GM18868 (cell line): Measurements from ENCODE around the gene RPL18A.

Experiments used
- ATAC-seq: cut with Tn5 transposase; IDR thresholded peaks from one replicate; pipeline ENCODE4 v1.9.1; 2021; ENCODE audit warnings: mild to moderate bottlenecking, moderate library complexity; ENCODE audit not compliant: unreplicated experiment

The RPL18A gene

DNA sequence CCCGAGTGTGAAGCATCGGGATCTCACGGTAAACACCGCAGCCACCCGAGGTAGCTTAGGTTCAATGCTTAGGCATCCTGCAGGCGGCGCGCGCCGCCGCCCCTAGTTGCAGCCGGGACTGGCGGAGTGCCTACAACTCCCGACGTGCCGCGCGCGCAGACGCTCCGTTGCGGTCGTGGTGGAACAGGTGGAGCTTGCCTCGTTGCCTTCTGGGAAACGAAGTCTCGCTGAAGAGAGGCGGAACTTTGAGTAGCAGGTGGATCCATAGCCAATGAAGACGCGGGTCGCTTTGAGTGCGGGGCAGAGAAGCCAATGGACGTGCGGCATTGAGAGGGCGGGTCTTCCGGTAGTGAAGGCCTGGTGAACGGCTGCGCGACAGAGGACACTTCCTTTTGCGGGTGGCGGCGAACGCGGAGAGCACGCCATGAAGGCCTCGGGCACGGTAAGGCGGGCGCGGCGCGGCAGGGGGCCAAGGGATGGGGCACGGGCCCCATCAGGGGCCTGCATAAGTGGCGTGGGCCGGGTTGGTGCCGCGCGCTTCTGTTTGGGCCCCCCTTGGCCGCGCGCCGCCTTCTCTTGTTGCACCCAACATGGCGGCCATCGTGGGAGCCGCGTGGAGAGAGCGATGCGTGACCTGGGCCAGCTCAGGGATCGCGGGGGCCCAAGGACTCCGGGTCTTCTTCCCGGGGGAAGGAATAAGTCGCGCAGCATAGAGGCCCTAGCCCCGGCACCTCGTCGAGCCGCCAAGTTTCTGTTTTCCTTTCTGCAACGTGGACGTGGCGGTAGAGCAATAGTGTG is at the start of gene RPL18A:
RPL18A (plus strand) TSS at position 378 of the 798 bp plus-strand sequence; CDS start at position 425, 47 bp downstream.
- ATAC-seq: peak; percentile 87

DNA sequence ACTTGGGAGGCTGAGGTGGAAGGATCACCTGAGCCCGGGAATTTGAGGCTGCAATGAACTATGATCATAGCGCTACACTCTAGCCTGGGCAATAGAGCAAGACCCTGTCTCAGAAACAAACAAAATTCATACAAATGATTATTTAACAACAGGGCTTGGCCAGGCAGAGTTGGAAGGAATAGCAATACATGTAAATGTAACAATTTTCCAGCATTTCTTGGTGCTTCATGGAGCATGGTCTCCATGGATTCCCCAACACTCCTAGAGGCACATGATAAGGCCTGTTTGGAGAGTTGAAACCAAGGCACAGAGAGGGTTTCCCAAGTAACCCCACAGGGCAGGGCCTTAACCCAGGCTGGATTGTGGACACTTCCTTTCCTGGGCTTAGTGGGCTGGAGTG is 48.6 kb upstream of the RPL18A start:
- no peak for ATAC-seq

DNA sequence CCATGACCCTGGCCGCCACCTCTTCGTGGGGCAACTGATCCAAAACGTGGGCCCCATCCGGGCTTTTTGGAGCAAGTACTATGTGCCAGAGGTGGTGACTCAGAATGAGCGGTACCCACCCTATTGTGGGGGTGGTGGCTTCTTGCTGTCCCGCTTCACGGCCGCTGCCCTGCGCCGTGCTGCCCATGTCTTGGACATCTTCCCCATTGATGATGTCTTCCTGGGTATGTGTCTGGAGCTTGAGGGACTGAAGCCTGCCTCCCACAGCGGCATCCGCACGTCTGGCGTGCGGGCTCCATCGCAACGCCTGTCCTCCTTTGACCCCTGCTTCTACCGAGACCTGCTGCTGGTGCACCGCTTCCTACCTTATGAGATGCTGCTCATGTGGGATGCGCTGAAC is 48.0 kb upstream of the RPL18A start:
- ATAC-seq: no peak

DNA sequence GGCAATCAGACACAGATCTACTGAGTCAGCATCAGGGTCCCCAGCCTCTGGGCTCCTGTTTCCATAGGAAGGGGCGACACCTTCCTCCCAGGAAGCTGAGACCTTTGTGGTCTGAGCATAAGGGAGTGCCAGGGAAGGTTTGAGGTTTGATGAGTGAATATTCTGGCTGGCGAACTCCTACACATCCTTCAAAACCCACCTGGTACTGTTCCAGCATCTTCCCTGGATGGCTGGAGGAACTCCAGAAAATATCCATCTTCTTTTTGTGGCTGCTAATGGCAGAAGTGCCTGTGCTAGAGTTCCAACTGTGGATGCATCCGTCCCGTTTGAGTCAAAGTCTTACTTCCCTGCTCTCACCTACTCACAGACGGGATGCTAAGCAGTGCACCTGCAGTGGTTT is 47.6 kb upstream of the RPL18A start:
- no peak for ATAC-seq

DNA sequence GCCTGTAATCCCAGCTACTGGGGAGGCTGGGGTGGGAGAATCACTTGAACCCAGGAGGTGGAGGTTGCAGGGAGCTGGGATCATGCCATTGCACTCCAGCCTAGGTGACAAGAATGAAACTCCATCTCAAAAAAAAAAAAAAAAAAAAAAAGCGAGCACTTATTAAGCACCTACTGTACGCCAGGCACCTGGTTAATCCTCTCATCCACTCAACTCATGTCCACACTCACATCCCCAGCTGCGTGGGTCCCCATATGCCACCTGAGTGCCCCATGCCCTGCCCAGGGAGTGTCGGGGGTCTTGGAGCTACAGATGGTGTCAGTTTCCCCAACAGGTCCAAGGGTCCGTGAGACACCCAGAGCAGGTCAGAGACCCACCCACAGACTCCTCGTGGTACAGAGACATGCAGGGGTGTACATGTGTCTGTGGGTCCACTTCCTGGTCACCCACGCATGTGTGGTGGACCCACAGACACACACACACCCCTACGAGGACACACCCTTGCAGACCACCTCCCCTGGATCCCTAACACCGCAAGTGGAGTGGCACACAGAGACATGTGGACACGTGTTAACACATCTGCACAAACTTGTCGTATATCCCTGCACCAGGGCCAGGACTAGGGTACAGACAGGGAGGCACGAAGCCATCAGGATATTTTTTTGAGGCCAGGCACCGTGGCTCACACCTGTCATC is 41.9 kb upstream of the RPL18A start:
- no peak for ATAC-seq

DNA sequence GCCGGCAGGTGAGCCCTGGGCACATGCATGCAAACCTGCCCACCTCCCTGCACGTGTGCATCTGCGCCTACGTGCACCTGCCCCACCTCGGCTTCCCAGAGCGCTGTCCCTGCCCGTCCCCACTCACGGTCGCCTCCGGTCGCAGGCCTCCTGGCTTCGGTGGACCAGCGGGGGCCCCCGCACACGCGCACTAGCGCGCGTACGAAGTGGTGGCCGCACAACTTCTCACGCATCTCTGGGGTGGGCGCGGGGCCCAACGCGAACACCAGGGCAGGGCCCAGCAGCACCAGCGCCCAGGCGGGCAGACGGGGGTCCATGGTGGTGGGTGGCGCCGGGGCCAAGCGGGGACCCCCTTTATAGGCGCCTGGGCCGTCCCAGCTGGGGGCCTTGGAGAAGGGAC is 38.5 kb upstream of the RPL18A start, which contains the start of gene INSL3:
INSL3 (minus strand) TSS at position 330 of the 400 bp plus-strand sequence; CDS start at position 317, 13 bp downstream.
- ATAC-seq: no peak

DNA sequence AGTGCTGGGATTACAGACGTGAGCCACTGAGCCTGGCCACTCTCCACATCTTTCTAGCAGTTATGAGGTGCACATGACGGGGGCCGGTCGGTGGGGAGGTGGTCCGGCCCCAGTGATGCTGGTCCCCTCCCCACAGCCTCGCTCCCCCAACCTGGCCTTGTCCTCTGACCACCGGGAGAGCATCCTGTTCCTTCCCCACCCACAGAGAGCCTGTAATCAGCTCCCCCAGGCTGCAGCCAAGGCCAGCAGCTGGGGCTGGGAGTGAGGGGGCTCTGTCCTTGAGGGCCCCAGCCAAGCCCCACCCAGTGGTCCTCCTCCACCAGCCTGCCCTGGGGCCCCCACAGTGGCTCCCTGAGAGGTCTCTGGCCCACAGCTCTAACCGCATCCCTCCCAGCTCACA is 35.4 kb upstream of the RPL18A start:
- ATAC-seq: no peak

DNA sequence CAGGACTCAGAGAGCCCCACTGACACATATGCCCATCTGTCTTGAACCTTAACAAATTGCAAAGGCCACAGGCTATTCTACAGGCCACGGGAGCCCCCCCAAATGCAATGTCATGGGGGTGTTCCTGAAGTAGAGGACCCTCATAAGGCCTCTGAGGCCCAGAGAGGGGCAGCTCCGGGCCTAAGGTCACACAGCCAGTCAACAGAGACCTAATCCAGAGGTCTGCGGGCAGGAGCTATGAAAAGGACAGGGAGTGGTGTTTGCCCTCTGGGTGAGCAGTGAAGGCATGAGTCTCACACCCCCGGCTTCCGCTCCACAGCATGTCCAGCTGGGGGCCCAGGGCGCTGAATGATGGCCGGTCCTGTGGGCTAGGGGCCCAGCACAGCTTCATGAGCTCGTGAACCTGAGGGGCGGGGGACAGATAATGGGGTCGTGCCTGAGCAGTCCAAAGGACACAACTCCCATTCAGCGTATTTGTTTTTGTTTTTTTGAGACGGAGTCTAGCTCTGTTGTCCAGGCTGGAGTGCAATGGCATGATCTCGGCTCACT is 33.1 kb upstream of the RPL18A start:
- ATAC-seq: no peak

DNA sequence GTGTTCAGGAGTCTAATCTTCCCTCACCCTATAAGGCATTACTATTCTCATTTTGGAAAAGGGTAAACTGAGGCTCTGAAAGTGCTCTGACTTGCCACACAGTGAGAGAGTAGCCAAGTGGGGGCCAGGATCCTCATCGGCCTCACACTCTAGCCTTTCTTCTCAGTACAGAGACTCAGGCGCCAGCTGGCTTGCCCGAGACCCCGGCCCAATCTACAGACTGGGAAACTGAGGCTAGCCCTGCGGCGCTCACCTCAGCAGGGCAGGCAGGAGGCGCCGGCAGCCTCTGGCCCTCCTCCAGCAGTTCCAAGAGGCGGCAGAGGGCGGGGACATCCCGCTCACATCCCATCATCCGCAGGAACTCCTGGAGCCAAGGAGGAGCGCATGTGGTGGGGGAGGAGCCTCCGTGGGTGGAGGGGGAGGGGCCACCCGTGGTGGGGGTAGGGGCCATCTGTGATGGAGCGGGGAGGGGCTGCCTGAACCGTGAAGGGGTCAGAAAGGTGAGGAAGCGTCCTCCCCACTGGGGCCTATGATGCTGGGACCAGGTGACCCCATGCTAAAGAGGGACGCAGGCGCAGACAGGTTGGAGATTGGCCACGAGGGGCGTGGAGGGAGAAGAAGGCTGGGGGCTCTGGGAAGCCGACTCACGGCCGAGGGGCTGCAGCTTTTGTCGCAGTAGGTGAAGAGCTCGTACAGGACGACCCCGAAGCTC is 29.7 kb upstream of the RPL18A start:
- no peak for ATAC-seq

DNA sequence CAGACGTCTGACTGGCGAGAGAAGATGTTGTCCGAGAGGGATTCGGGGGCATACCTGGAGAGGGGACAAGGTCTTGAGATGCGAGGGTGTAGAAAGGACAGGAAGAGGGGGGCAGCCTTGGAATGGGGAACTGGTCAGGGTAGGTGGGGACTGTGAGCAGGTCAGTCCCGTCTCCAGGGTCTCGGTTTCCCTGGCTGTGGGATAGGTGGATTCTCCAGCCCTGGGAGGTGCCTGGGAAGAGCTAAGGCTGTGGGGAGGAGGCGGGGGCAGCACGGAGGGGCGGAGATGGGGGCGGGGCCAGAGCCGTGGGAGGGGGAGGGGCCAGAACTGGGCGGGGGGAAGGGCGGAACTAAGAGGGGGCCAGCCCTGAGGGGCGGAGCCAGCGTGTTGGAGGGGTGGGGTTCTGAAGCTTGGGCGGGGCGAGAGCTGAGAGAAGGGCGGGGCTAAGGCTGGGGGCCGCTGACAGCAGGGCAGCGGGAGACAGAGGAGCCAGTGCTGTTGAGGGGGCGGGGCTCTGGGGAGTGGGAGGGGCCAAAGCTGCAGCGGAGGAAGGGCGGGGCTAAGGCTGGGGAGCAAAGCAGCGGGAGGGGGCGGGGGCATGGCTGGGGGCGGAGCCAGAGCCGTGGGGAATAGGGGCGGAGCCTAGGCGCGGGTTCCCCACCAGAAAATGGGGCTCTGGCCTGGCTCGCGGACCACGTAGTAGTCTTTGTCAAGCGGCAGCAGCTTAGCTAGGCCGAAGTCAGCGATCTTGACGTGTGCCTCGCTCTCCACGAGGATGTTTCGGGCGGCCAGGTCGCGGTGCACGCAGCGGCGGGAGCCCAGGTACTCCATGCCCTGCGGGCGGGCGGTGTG is 28.9 kb upstream of the RPL18A start:
- ATAC-seq: no peak

DNA sequence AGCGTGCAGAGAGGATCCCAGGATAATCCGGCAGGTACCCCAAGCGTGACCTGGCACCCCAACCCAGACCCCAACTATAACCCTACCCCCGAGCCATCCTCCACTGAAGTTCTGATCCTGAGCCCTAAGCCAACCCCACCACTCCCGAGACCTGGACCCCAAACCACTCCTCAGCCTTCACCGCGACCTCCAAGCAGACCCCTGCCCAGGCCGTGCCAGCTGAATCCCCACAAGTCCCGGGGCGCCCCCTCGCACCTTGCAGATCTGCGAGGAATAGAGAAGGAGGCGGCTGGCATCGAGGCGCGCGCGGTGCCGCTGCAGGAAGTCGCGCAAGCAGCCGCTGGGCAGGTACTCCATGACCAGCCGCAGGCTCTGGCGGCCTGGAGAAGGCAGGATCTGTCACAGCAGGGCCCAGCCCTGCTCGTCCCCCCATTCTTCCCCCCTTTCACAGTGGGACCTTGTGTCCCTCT is 28.3 kb upstream of the RPL18A start:
- ATAC-seq: no peak

DNA sequence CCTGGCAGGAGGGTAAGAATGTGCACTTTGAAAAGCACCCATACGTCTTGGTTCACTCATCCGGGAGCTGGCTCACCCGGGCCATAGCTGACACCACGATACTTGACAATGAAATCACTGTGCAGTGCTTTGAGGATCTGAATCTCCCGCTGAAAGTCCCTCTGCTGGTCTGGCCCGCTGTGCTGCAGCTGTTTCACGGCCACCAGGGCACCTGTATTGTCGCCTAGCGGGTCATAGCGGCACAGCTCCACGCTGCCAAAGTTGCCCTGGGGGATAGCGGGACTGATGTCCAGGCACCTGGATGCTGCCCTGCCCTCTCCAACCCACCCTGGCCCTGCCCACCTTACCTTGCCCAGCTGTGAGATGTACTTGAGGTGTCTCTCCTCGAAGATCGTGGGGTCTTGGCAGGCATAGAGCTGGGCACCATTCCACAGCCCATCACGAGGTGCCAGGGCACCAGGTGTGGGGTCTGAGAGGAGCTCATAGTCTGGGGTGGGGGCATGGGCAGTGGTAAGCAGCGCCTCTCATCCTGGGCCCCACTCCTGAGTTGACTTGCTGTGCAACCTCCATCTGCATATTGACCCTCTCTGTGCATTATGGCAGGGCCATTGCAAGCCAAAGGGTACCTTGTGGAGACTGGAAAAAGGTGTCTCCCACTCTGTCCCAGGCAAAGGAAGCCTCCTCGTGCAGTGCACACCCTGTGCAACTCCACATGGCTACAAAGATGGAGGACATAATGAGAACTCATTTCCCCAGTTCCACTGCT is 27.1 kb upstream of the RPL18A start:
- ATAC-seq: no peak

DNA sequence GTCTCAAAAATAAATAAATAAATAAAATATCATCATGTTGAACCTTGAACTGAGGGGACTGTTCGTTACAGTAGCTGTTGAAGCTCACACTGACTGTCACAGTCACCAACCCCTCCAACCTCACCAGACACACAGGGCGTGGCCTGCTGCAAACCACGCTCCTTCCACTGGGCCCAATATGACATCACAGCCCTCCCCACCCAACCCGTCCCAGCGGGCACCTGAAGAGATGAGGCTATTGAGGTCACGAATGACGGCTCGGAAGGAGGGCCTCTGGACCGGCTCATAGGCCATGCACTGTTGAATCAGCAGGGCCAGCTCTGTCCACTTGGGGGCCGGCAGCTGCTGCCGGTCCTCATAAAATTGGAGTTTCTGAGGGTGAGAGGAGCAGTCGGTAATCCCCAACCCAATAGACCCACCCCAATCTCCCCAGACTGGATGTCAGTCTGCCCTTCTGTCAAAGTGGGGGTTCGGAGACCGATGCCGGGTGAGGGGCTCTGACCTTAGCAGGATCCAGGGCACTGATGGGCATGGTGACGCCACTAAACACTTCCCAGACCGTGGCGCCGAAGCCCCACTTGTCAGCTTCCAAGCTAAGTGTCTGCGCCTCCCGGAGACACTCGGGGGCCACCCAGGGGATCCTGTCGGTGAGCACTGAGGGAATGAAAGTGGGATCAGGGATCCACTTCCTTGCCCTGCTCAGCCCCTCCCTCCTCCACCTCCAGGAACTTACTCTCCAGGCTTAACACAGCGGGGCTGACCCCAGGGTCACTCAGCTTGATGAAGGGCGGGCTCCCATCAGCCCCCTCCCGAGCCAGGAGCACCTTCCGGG is 25.1 kb upstream of the RPL18A start:
- no peak for ATAC-seq

DNA sequence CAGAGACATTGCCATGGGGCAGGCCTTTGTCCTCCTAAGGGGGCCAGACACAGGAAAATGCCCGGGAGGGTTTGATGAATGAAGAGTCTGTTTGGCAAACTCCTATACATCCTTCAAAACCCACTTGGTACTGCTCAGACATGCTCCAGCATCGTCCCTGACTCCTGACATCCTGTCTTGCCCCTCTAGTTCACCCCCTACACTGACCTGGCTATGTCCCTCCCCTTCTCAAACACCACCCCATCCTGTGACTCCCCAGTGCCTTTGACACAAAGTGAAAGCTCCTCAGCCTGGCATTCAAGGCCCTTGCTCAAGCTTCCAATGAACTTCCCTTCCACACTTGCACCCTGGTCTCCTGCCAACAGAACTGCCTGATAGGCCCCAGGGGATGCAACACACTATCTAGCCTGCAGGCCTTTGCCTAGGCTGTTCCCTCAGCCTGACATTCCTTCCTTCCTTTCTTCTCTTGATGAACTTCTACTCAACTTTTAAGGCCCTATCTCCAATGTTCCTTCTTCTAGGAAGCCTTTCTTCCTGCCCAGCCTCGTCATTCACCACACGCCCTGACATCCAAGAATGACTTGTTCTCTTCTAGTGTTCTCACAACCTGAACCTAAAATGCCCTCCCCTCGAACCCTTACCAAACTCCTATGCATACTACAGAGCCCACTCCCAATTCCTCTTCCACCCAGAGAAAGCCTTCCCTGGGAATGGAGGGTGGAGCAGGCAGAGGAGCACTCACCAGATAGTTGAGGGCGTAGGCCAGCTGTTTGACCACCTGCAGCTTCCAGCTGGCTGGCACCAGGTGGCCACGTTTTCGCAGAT is 24.3 kb upstream of the RPL18A start:
- no peak for ATAC-seq

DNA sequence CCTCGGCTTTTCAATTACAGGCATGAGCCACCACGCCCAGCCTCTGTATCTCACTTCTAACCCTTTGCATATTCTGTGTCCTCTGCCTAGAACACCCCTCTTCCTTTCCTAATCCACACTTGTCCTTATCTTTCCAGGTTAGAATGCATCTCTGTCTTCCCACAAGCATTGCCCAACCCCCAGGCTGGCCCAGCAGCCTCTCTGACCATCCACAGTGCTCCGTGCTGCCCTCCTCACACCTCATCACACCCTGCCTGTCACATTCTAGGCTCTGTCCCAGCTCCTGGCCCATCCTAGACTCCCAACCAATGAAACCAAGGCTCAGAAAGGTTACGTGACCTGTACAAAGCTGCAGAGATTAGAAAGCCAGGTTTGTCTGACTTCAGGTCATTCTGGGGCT is 23.2 kb upstream of the RPL18A start:
- ATAC-seq: no peak

DNA sequence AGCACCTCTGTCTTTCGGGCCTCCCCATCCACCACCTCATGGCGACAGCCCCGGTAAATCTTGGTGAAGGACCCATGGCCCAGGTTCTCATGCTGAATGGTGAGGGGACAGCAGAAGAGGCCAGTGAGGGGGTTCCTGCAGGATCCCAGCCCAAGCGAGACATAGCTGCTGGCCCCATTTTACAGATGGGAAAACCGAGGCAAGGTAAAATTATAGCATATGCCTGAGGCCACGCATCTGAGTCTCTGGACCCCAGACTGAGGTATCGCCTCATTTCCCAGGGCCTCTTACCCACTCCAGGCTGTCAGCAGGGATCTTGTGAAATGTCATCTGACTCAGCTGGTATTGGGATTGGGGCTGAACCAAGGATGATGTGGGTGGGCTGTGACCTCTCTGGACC is 21.7 kb upstream of the RPL18A start:
- ATAC-seq: no peak

DNA sequence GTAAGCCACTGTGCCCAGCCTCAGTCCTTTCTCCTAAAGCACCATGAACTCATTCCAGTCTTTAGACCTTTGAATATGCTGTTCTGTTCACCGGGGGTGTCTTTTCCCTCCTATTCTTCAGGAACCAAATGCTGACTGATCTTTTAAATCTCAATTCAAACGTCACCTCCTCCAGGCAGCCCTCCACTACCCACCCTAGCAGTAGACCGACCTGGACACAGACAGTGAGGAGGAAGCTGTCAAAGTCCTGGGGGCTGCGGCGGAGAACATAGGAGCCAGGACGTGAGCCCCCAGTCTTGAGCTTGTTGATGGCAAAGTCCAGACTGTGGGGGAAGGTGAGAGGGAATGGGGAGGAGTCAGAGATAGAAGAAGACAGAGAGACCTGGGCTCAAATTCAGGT is 19.7 kb upstream of the RPL18A start:
- no peak for ATAC-seq

DNA sequence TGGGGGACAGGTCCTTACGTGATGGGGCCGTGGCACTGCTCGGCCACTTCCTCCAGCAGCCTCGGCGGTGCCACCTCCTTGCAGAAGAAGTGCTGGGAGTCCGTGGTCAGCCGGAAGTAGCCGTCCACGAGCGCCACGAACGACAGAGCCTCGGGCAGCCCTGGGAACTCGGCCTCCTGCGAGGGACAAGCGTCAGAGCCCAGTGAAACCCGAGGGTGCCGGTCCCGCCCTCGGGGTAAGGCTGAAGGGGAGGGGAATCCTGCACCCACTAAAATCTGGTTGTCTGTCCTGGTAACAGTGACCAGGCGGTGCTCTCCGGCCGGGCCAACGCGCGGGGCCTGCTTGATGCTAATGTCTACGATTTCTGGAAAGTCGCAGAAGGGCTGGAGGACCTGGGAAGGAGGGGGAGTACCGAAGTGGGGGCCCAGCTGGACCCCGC is 18.3 kb upstream of the RPL18A start:
- ATAC-seq: no peak
